Activated B cell treated with CpG ODN at 0.5 μM for 24 hours (primary cell): ENCODE measurements around the gene STATH. TPM values are rescaled to one million over a fixed set of nuclear protein-coding genes. Genes with fewer than 3 reads are reported as not detected.

Experiments
- ATAC-seq: fragments of 200-7000 bp; cut with Tn5 transposase; one replicate; pipeline ENCODE4 v1.10.0; 2021; ENCODE audit warnings: low read depth, mild to moderate bottlenecking, moderate library complexity
- CTCF ChIA-PET: fragments of 350-600 bp; sonication (Branson Sonifier 250); formaldehyde crosslinking; loops from one replicate; lab custom pipeline; 2021; ENCODE audit warnings: antibody characterized with exemption; lab: Charles Lee
- POLR2A ChIA-PET: fragments of 350-600 bp; sonication (Branson Sonifier 250); formaldehyde crosslinking; loops from one replicate; lab custom pipeline; 2021; ENCODE audit warnings: antibody characterized with exemption; lab: Charles Lee
- DNase-seq: peaks from one replicate; pipeline ENCODE4 v3.0.0; 2022
- H3K27ac Mint-ChIP-seq: one replicate; pipeline ENCODE4 v1.8.0; 2020; ENCODE audit warnings: mixed read lengths
- H3K27me3 Mint-ChIP-seq: one replicate; pipeline ENCODE4 v1.8.0; 2021; ENCODE audit warnings: mixed read lengths
- H3K36me3 Mint-ChIP-seq: one replicate; pipeline ENCODE4 v1.8.0; 2021; ENCODE audit warnings: low read depth, mixed read lengths
- H3K4me1 Mint-ChIP-seq: one replicate; pipeline ENCODE4 v1.8.0; 2021; ENCODE audit warnings: mixed read lengths
- H3K4me3 Mint-ChIP-seq: one replicate; pipeline ENCODE4 v1.8.0; 2020; ENCODE audit warnings: mild to moderate bottlenecking, mixed read lengths
- H3K9me3 Mint-ChIP-seq: one replicate; pipeline ENCODE4 v1.8.0; 2020; ENCODE audit warnings: mixed read lengths
- CTCF ChIP-seq: fragments of 200-600 bp; IDR thresholded peaks from one replicate; pipeline ENCODE4 v1.8.0; 2022; ENCODE audit warnings: antibody characterized with exemption, mild to moderate bottlenecking
- intact Hi-C: fragments of 100-400 bp; cut with micrococcal nuclease; formaldehyde crosslinking; loops from one replicate; pipeline ENCODE4 v1.15.1; 2024
- total RNA-seq: library from RNA; stranded (reverse); gene quantifications from 2 replicates; pipeline ENCODE4 v1.2.3, GENCODE V29; 2022

The STATH gene
- total RNA-seq, 1 donor from 2014 or later = not detected

- no peaks in the 10 kb centered on the region for H3K36me3 Mint-ChIP-seq
- intact Hi-C loops = no loop called here
- no peak for TF ChIP-seq CTCF
- H3K9me3 Mint-ChIP-seq = no peaks in the 10 kb centered on the region
- ChIA-PET POLR2A (no interaction called here), CTCF (no interaction called here)
- no peak for ATAC-seq
- no peaks in the 10 kb centered on the region for H3K4me1 Mint-ChIP-seq
- no peaks in the 10 kb centered on the region for H3K27me3 Mint-ChIP-seq
- H3K4me3 Mint-ChIP-seq = no peak overlapping the region
- no peak overlapping the region for H3K27ac Mint-ChIP-seq
- no peak for DNase-seq
Measured at GRCh38 chr4:69974631-69975030, 21.1 kb upstream of the STATH start.

GRCh38 chr4:69977582-69977981 is 18.2 kb upstream of the STATH start:
- TF ChIP-seq CTCF = no peak
- POLR2A ChIA-PET = no interaction called here
- DNase-seq = no peak

GRCh38 chr4:69984030-69984443 is 11.7 kb upstream of the STATH start:
- no peak for TF ChIP-seq CTCF
- POLR2A ChIA-PET = no interaction called here
- Mint-ChIP-seq H3K27ac (no peak overlapping the region), H3K36me3 (no peaks in the 10 kb centered on the region), H3K4me1 (no peaks in the 10 kb centered on the region), H3K27me3 (no peaks in the 10 kb centered on the region), H3K9me3 (no peaks in the 10 kb centered on the region), H3K4me3 (no peak overlapping the region)
- CTCF ChIA-PET = no interaction called here
- intact Hi-C loops = no loop called here
- DNase-seq (no peak), ATAC-seq (no peak)

More at GRCh38 chr4:69977582-69977981, 18.2 kb upstream of the STATH start:
- no peaks in the 10 kb centered on the region for H3K27me3 Mint-ChIP-seq
- H3K4me3 Mint-ChIP-seq = no peak overlapping the region
- no peaks in the 10 kb centered on the region for H3K4me1 Mint-ChIP-seq
- no peak for ATAC-seq
- CTCF ChIA-PET = no interaction called here
- H3K36me3 Mint-ChIP-seq = no peaks in the 10 kb centered on the region
- intact Hi-C loops = no loop called here
- H3K9me3 Mint-ChIP-seq = no peaks in the 10 kb centered on the region
- H3K27ac Mint-ChIP-seq = no peak overlapping the region

- Mint-ChIP-seq H3K36me3 (no peaks in the 10 kb centered on the region), H3K27ac (no peak overlapping the region), H3K4me3 (no peak overlapping the region), H3K9me3 (no peaks in the 10 kb centered on the region), H3K27me3 (no peaks in the 10 kb centered on the region), H3K4me1 (no peaks in the 10 kb centered on the region)
- ChIA-PET CTCF (no interaction called here), POLR2A (no interaction called here)
- intact Hi-C loops = no loop called here
- no peak for ATAC-seq
- TF ChIP-seq CTCF = no peak
- DNase-seq = no peak
Measured at GRCh38 chr4:69986663-69987062, 9.1 kb upstream of the STATH start.

GRCh38 chr4:69991016-69991415 is 4.8 kb upstream of the STATH start:
- ATAC-seq (no peak), DNase-seq (no peak)
- Mint-ChIP-seq H3K27me3 (no peaks in the 10 kb centered on the region), H3K4me1 (no peaks in the 10 kb centered on the region), H3K27ac (no peak overlapping the region), H3K9me3 (no peaks in the 10 kb centered on the region), H3K4me3 (no peak overlapping the region), H3K36me3 (no peaks in the 10 kb centered on the region)
- CTCF ChIA-PET = no interaction called here
- no peak for TF ChIP-seq CTCF
- intact Hi-C loops = no loop called here
- POLR2A ChIA-PET = no interaction called here
